ENCODE data around the gene MED29.
A peak's percentile ranks its signal among the peaks of the same experiment; 100 is the strongest.

Gene MED29

DNA sequence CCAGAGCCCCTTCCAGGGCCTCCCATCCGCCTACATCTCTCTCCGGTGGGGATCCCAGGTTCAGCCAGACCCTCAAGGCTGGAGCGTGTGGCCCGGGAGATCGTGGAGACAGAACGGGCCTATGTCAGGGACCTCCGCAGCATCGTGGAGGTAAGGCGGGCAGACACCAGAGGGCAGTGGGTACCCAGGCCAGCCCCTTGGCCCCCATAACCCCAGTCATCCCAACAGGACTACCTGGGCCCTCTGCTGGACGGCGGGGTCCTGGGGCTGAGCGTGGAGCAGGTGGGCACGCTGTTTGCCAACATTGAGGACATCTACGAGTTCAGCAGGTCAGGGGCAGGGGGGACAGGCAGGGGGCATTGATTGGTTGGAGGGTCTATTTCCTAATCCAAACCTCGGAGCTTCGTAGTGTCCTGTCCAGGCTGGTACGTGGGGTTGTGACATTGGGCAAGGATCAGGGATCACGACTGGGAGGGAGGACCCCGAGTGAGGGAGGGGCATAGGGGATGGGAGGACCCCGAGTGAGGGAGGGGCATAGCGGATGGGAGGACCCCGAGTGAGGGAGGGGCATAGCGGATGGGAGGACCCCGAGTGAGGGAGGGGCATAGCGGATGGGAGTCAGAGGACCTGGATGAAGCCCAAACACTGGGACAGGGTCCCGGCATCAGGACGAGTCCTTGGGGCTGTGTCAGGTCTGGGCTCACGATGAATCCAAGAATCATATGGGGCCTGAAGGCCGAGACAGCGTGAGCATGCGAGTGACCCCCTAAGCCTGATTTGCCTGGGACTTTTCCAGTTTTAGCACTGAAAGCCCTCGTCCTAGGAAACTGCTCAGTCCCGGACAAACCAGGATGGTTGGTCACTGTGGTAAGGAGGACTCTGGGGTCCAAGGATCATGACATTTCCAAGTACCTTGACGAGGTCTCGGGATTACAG lies 24.2 kb downstream of the MED29 start:
- in situ Hi-C loops (cut with MboI; ENCODE audit: low pct_unique_long_range_greater_than_20kb, low sequenced_read_pairs, unreplicated experiment) = no loop called here
- DNase-seq (ENCODE audit: low spot score) = no peak

DNA sequence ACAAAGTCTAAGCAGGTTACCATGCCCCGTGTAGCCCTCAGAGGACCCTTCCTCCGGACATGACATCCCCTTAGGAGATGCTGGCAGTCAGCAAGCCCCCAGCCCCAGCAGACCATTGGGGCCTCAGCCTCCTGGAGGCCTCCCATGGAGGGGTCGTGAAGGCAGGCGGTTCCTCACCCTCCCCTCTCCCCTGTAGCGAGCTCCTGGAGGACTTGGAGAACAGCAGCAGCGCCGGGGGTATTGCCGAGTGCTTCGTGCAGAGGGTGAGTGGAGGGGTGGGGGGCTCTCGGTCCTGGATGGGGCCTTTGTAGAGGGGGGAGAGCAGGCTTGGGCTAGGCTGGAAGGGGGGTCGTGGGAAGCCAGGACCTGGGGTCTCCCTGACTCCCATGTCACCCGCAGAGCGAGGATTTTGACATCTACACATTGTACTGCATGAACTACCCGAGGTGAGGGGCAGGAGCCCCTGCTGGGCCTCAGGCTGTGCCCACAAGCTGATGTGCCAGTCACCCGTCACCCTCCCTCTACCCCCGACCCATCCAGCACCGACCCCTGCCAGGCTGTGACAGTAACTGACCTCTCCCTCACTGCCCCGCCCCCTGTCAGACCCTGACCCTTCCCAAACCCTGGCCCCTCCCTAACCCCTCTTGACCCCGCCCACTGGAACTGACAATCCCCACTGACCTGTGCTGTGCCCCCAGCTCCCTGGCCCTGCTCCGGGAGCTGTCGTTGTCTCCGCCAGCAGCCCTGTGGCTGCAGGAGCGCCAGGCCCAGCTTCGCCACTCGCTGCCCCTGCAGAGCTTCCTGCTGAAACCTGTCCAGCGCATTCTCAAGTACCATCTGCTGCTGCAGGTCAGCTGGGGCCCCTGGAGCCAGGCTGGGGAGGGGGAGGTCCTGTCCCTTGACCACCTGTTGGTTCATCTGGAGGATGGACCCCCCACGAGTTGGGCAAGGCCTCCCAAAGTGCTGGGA lies 25.3 kb downstream of the MED29 start:
- TF ChIP-seq, protein P1, sequence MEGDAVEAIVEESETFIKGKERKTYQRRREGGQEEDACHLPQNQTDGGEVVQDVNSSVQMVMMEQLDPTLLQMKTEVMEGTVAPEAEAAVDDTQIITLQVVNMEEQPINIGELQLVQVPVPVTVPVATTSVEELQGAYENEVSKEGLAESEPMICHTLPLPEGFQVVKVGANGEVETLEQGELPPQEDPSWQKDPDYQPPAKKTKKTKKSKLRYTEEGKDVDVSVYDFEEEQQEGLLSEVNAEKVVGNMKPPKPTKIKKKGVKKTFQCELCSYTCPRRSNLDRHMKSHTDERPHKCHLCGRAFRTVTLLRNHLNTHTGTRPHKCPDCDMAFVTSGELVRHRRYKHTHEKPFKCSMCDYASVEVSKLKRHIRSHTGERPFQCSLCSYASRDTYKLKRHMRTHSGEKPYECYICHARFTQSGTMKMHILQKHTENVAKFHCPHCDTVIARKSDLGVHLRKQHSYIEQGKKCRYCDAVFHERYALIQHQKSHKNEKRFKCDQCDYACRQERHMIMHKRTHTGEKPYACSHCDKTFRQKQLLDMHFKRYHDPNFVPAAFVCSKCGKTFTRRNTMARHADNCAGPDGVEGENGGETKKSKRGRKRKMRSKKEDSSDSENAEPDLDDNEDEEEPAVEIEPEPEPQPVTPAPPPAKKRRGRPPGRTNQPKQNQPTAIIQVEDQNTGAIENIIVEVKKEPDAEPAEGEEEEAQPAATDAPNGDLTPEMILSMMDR (IDR thresholded peaks at IDR 0.05; ENCODE audit: extremely low read depth, insufficient read depth, missing control alignments) = no peak
- in situ Hi-C loops (cut with MboI; ENCODE audit: low pct_unique_long_range_greater_than_20kb, low sequenced_read_pairs, unreplicated experiment) = no loop called here
- peak; percentile 19 for DNase-seq (ENCODE audit: low spot score)

More for the DNA sequence above, 24.2 kb downstream of the MED29 start:
- TF ChIP-seq, protein P1 (IDR thresholded peaks at IDR 0.05; ENCODE audit: extremely low read depth, insufficient read depth, missing control alignments) = no peak

DNA sequence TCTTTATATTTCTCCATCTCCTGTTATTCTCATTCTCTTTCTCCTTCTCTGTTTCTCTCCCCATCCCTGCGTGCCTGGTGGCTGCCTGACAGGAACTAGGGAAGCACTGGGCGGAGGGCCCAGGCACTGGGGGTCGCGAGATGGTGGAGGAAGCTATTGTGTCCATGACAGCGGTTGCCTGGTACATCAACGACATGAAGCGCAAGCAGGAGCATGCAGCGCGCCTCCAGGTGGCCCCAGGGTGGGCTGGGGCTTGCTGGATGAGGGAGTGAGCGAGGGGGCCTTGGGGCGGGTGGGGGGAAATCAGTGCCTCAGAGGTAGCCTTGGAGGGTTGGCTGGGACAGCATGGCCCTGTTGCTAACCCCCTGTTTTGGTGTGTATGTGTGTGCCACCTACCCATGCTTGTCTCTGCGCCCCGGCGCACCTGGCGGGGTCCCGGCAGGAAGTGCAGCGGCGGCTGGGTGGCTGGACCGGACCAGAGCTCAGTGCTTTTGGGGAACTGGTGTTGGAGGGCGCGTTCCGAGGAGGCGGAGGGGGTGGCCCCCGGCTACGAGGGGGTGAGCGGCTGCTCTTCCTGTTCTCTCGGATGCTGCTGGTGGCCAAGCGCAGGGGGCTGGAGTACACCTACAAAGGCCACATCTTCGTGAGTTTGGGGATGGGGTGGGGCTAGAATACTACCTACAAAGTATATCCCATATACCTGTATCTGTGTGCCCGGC lies 26.4 kb downstream of the MED29 start:
- DNase-seq (ENCODE audit: low spot score) = no peak
- in situ Hi-C loops (cut with MboI; ENCODE audit: low pct_unique_long_range_greater_than_20kb, low sequenced_read_pairs, unreplicated experiment) = no loop called here
- TF ChIP-seq, protein P1 (IDR thresholded peaks at IDR 0.05; ENCODE audit: extremely low read depth, insufficient read depth, missing control alignments) = no peak

DNA sequence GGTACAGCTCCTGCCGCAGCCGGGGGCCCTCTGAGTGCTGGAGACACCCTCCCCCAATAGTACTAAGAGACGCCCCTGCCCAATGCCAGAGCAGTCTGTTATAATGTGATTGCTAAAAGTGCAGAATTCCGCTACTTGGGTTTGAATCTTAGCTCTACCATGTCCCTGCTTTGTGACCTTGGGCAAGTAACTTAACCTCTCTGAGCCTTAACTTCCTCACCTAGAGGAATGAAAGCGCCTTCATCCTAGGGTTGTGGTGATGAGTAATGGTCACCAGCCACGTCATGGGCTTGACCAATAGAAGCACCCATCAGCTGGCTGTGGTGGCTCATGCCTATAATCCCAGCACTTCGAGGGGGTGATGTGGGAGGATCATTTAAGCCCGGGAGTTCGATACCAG lies 27.8 kb downstream of the MED29 start:
- TF ChIP-seq, protein P1 (IDR thresholded peaks at IDR 0.05; ENCODE audit: extremely low read depth, insufficient read depth, missing control alignments) = no peak
- no peak for DNase-seq (ENCODE audit: low spot score)
- in situ Hi-C loops (cut with MboI; ENCODE audit: low pct_unique_long_range_greater_than_20kb, low sequenced_read_pairs, unreplicated experiment) = no loop called here

DNA sequence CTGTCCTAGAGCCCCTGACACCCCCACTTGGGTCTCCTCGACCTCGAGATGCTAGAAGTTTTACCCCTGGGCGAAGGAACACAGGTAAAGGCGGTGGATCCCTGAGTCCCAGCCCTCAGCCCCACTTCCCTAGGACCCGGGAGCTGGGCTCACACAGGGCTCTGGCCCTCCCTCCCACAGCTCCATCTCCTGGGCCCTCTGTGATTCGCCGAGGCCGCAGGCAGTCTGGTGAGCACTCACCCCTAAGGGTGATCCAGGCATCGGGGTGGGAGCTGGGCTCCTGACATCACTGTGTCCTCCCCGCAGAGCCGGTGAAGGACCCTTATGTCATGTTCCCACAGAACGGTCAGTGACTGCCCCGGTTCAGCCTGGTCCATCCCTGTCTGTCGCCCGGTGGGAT lies 29.6 kb downstream of the MED29 start:
- in situ Hi-C loops (cut with MboI; ENCODE audit: low pct_unique_long_range_greater_than_20kb, low sequenced_read_pairs, unreplicated experiment) = no loop called here
- DNase-seq (ENCODE audit: low spot score) = no peak

More for the DNA sequence above, 29.6 kb downstream of the MED29 start:
- TF ChIP-seq, protein P1 (IDR thresholded peaks at IDR 0.05; ENCODE audit: extremely low read depth, insufficient read depth, missing control alignments) = no peak

All from GM13977 (cell line).